Caco-2 (cell line): ENCODE results near the gene SMCO2. TPM values are rescaled to one million over a fixed set of nuclear protein-coding genes. Genes with fewer than 3 reads are reported as not detected.

Experiments used
- BruUV-seq: library from RNA; stranded (reverse); fragments of 400-500 nt; replicated peaks from 2 replicates; lab custom pipeline; 2021; lab: Mats Ljungman, UMichigan
- CTCF ChIA-PET: fragments of 300-600 bp; sonication (Branson Sonifier 250); formaldehyde crosslinking; loops from one replicate; lab custom pipeline; 2022; ENCODE audit warnings: antibody characterized with exemption; lab: Charles Lee
- POLR2A ChIA-PET: fragments of 300-600 bp; sonication (Branson Sonifier 250); formaldehyde crosslinking; loops from one replicate; lab custom pipeline; 2022; ENCODE audit warnings: antibody characterized with exemption; lab: Charles Lee
- DNase-seq, 2 experiments: peaks; one replicate each; pipeline versions ENCODE4 v3.0.0 to v3.0.0-alpha.2; 2020 to 2022
- H3K27me3 ChIP-seq: replicated peaks from 2 replicates; pipeline ENCODE4 v1.6.0; 2011; ENCODE audit warnings: low read length; ENCODE audit not compliant: control insufficient read depth, insufficient read depth
- H3K36me3 ChIP-seq: 2 replicates; pipeline ENCODE4 v1.5.1; 2011; ENCODE audit warnings: low read length; ENCODE audit not compliant: control insufficient read depth, insufficient read depth
- H3K4me1 ChIP-seq: fragments of 250-450 bp; sonication (Bioruptor Pico); 2 replicates; pipeline ENCODE4 v1.5.1; 2020; ENCODE audit warnings: mild to moderate bottlenecking
- H3K4me3 ChIP-seq: 2 replicates; pipeline ENCODE4 v1.5.1; 2011; ENCODE audit warnings: low read depth, mild to moderate bottlenecking, control low read depth, low read length
- H3K9me3 ChIP-seq: fragments of 250-450 bp; sonication (Bioruptor Pico); 2 replicates; pipeline ENCODE4 v1.5.1; 2020; ENCODE audit warnings: mild to moderate bottlenecking, moderate library complexity
- H3K27ac Mint-ChIP-seq: one replicate; pipeline ENCODE4 v1.8.0; 2022; ENCODE audit warnings: mixed read lengths; ENCODE audit not compliant: unreplicated experiment
- H3K27me3 Mint-ChIP-seq: one replicate; pipeline ENCODE4 v1.8.0; 2022; ENCODE audit warnings: mixed read lengths; ENCODE audit not compliant: insufficient read depth, unreplicated experiment
- H3K36me3 Mint-ChIP-seq: one replicate; pipeline ENCODE4 v1.8.0; 2022; ENCODE audit warnings: mild to moderate bottlenecking, mixed read lengths; ENCODE audit not compliant: insufficient read depth, unreplicated experiment
- H3K4me1 Mint-ChIP-seq: one replicate; pipeline ENCODE4 v1.8.0; 2022; ENCODE audit warnings: low read depth, mixed read lengths; ENCODE audit not compliant: unreplicated experiment
- H3K4me3 Mint-ChIP-seq: one replicate; pipeline ENCODE4 v1.8.0; 2022; ENCODE audit warnings: mild to moderate bottlenecking, moderate library complexity, mixed read lengths; ENCODE audit not compliant: unreplicated experiment
- H3K9me3 Mint-ChIP-seq: one replicate; pipeline ENCODE4 v1.8.0; 2022; ENCODE audit warnings: mixed read lengths; ENCODE audit not compliant: unreplicated experiment
- intact Hi-C: fragments of 100-400 bp; cut with micrococcal nuclease; formaldehyde crosslinking; loops from one replicate; pipeline ENCODE4 v1.10.0; 2022; ENCODE audit not compliant: unreplicated experiment
- total RNA-seq: library from RNA; stranded (reverse); gene quantifications from 2 replicates; pipeline ENCODE4 v1.2.3, GENCODE V29; 2022
- TF ChIP-seq, protein P1 (sequence below), 2 experiments: fragments of 200-600 bp in 1 of 2; IDR thresholded peaks; 1 replicate in 1 of 2; 2 replicates in 1 of 2; pipeline versions ENCODE4 v1.5.1 to v1.8.0; 2011 to 2022; ENCODE audit warnings: antibody characterized with exemption in 1 of 2, control low read depth in 1 of 2, inconsistent platforms in 1 of 2, low read depth in 1 of 2, low read length in 1 of 2, mild to moderate bottlenecking in 1 of 2, moderate library complexity in 1 of 2; ENCODE audit not compliant: insufficient read depth in 1 of 2, severe bottlenecking in 1 of 2, unreplicated experiment in 1 of 2

SMCO2 gene
- total RNA-seq, 1 experiment from 2014 or later, result 0.93 TPM

DNA sequence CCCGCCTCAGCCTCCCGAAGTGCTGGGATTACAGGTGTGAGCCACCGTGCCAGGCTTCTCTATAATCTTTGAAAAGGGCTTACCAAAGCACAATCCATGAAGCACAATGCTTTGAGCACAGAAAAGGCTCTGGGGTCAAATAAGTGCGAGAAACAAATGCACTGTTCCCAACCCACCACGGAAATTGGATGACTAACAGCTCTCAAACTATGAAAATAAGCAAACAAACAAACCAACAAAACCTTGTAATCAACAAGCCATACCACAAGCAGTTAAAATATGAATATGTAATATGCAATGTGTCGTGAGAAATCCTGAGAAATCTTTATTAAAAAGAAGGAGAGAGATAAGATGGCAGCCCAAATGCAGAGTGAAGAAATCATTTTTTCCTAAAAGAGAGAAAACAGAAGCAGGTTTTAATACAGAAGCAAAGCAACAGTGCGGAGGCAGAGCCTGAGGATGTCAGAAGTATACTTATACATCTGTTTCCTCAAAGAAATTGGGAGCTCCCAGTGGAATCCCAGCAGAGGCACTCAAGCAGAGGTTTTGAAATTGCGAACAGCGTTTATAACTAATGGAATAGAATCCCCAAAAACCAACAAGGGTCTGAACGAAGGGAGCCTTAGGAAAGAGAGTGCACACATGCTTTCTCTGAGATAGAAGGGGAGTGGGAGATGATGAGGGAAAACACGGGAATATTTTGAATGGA lies 17.1 kb downstream of the SMCO2 start:
- H3K4me1 Mint-ChIP-seq, result no peaks in the 10 kb centered on the region
- Histone ChIP-seq H3K9me3 (no peaks in the 10 kb centered on the region), H3K36me3 (no peaks in the 10 kb centered on the region), H3K27me3 (peaks cover 1% of the 10 kb centered on the region; the same call in 1 of the 2 replicates), H3K4me1 (no peaks in the 10 kb centered on the region; the same call in 1 of the 2 replicates), H3K4me3 (no peak overlapping the region)
- no peak overlapping the region for H3K4me3 Mint-ChIP-seq
- H3K27me3 Mint-ChIP-seq, result no peaks in the 10 kb centered on the region
- H3K27ac Mint-ChIP-seq, result no peak overlapping the region
- H3K9me3 Mint-ChIP-seq, result no peaks in the 10 kb centered on the region
- no TSS peak for BruUV-seq
- TF ChIP-seq, protein P1, sequence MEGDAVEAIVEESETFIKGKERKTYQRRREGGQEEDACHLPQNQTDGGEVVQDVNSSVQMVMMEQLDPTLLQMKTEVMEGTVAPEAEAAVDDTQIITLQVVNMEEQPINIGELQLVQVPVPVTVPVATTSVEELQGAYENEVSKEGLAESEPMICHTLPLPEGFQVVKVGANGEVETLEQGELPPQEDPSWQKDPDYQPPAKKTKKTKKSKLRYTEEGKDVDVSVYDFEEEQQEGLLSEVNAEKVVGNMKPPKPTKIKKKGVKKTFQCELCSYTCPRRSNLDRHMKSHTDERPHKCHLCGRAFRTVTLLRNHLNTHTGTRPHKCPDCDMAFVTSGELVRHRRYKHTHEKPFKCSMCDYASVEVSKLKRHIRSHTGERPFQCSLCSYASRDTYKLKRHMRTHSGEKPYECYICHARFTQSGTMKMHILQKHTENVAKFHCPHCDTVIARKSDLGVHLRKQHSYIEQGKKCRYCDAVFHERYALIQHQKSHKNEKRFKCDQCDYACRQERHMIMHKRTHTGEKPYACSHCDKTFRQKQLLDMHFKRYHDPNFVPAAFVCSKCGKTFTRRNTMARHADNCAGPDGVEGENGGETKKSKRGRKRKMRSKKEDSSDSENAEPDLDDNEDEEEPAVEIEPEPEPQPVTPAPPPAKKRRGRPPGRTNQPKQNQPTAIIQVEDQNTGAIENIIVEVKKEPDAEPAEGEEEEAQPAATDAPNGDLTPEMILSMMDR (IDR thresholded peaks at IDR 0.05; ENCODE audit: insufficient read depth in 1 of 2, low read depth in 1 of 2, low read length in 1 of 2, severe bottlenecking in 1 of 2, unreplicated experiment in 1 of 2), result no peak
- no peak for DNase-seq
- intact Hi-C loops, result no loop called here
- ChIA-PET POLR2A (no interaction called here), CTCF (no interaction called here)
- no peaks in the 10 kb centered on the region for H3K36me3 Mint-ChIP-seq

GRCh38 chr12:27464220-27464554 lies 17.7 kb downstream of the SMCO2 start:
- no peaks in the 10 kb centered on the region for H3K4me1 Mint-ChIP-seq
- CTCF ChIA-PET, result no interaction called here
- no peak overlapping the region for H3K4me3 Mint-ChIP-seq
- H3K9me3 Mint-ChIP-seq, result no peaks in the 10 kb centered on the region
- H3K27me3 ChIP-seq, result peaks cover 1% of the 10 kb centered on the region; the same call in 1 of the 2 replicates
- no peak for DNase-seq
- no TSS peak for BruUV-seq
- no peaks in the 10 kb centered on the region; the same call in 1 of the 2 replicates for H3K4me1 ChIP-seq
- no peaks in the 10 kb centered on the region for H3K27me3 Mint-ChIP-seq
- H3K36me3 Mint-ChIP-seq, result no peaks in the 10 kb centered on the region
- no peak overlapping the region for H3K27ac Mint-ChIP-seq
- POLR2A ChIA-PET, result no interaction called here
- H3K4me3 ChIP-seq, result no peak overlapping the region
- H3K36me3 ChIP-seq, result no peaks in the 10 kb centered on the region
- H3K9me3 ChIP-seq, result no peaks in the 10 kb centered on the region
- intact Hi-C loops, result no loop called here
- TF ChIP-seq, protein P1 (IDR thresholded peaks at IDR 0.05; ENCODE audit: insufficient read depth in 1 of 2, low read depth in 1 of 2, low read length in 1 of 2, severe bottlenecking in 1 of 2, unreplicated experiment in 1 of 2), result no peak

- TF ChIP-seq, protein P1 (IDR thresholded peaks at IDR 0.05; ENCODE audit: insufficient read depth in 1 of 2, low read depth in 1 of 2, low read length in 1 of 2, severe bottlenecking in 1 of 2, unreplicated experiment in 1 of 2), result no peak
- Mint-ChIP-seq H3K9me3 (no peaks in the 10 kb centered on the region), H3K36me3 (no peaks in the 10 kb centered on the region), H3K4me3 (no peak overlapping the region), H3K27ac (no peak overlapping the region), H3K4me1 (peaks cover 7% of the 10 kb centered on the region), H3K27me3 (no peaks in the 10 kb centered on the region)
- no peaks in the 10 kb centered on the region for H3K9me3 ChIP-seq
- ChIA-PET POLR2A (no interaction called here), CTCF (no interaction called here)
- DNase-seq, result no peak
- intact Hi-C loops, result no loop called here
- no peaks in the 10 kb centered on the region for H3K27me3 ChIP-seq
- no TSS peak for BruUV-seq
- no peaks in the 10 kb centered on the region for H3K36me3 ChIP-seq
- no peak overlapping the region for H3K4me3 ChIP-seq
- no peaks in the 10 kb centered on the region; the same call in 1 of the 2 replicates for H3K4me1 ChIP-seq
Measured at GRCh38 chr12:27467641-27468040, 21.1 kb downstream of the SMCO2 start.
